HEK293 (cell line): Measurements from ENCODE around the gene NDUFA8.

ENCODE experiments used
- IKZF3 ChIP-seq: fragments of 450-650 bp; IDR thresholded peaks from 2 replicates; pipeline ENCODE4 v1.5.0; 2018; ENCODE audit warnings: missing biosample characterization, mild to moderate bottlenecking, missing genetic modification characterization, moderate library complexity
- ZFP69B ChIP-seq: fragments of 450-650 bp; formaldehyde crosslinking; IDR thresholded peaks from 2 replicates; pipeline ENCODE4 v1.5.1; 2016; ENCODE audit warnings: missing biosample characterization, missing genetic modification characterization
- ZNF174 ChIP-seq: fragments of 450-650 bp; formaldehyde crosslinking; IDR thresholded peaks from 2 replicates; pipeline ENCODE4 v1.5.0; 2017; ENCODE audit warnings: missing biosample characterization, mild to moderate bottlenecking, missing genetic modification characterization
- ZNF423 ChIP-seq: fragments of 450-650 bp; formaldehyde crosslinking; IDR thresholded peaks from 2 replicates; pipeline ENCODE4 v1.5.1; 2016; ENCODE audit warnings: missing biosample characterization, missing genetic modification characterization
- TF ChIP-seq, protein P1 (sequence below): fragments of 450-650 bp; formaldehyde crosslinking; IDR thresholded peaks from 2 replicates; pipeline ENCODE4 v1.5.1; 2016; ENCODE audit warnings: missing biosample characterization, missing genetic modification characterization

DNA sequence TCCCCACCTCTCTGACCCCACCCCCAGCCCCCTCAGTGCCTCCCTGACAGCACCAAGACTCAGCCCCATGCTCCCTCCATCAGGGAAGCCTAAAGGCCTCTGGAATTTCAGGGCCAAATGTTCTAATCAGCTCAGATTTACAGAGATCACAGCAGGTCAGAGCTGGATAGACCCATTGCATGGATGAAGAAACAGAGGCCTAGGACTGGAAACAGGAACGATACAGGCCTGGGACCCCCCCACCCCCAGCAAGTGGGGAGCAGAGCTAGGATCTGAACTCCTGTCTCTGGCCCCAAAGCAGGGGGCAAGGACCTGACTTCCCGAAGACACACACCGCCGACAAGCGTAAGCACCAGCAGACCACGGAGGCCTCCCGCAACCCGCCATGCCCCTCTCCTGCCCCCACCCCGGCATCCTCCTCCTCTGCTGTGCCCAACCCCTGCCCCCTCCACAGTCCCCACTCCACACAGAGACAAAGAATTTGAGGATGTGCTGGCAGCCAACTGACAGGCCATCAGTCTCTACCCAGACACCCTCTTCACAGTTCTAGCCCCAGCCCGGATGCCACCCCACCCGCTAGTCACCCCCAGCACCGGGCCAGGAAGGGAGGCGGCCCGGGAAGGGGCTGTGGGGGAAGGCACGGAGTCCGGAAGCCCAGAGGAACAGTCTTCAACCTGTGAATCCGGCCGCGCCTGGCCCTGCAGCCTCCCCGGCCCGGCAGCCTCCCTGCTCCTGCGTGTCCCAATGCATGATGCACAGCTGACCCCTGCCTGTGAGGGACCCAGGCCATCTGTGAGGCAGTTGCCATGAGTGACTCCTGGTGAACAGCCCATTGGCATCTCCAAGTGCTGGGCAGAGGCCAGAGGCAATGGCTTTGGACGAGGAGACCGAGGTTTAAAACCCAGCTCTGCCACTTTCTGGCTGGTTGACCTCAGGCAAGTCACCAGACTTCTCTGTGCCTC is 31.3 kb downstream of the NDUFA8 start:
- TF ChIP-seq ZNF423 (tag by site-specific recombination), result no peak
- no peak for TF ChIP-seq ZNF174 (tag by site-specific recombination)
- TF ChIP-seq IKZF3 (tag by site-specific recombination), result no peak
- TF ChIP-seq, protein P1, sequence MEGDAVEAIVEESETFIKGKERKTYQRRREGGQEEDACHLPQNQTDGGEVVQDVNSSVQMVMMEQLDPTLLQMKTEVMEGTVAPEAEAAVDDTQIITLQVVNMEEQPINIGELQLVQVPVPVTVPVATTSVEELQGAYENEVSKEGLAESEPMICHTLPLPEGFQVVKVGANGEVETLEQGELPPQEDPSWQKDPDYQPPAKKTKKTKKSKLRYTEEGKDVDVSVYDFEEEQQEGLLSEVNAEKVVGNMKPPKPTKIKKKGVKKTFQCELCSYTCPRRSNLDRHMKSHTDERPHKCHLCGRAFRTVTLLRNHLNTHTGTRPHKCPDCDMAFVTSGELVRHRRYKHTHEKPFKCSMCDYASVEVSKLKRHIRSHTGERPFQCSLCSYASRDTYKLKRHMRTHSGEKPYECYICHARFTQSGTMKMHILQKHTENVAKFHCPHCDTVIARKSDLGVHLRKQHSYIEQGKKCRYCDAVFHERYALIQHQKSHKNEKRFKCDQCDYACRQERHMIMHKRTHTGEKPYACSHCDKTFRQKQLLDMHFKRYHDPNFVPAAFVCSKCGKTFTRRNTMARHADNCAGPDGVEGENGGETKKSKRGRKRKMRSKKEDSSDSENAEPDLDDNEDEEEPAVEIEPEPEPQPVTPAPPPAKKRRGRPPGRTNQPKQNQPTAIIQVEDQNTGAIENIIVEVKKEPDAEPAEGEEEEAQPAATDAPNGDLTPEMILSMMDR, result no peak
- no peak for TF ChIP-seq ZFP69B (tag by site-specific recombination)
